HG02588 (cell line): ENCODE measurements around the gene PTPRN2.
"Not testable (repeated sequence)": the region's sequence is repeated elsewhere in the genome, so short reads cannot be mapped to it uniquely, and the experiment has no call there.

Experiments
- ATAC-seq: cut with Tn5 transposase; IDR thresholded peaks from one replicate; pipeline ENCODE4 v1.9.1; 2021; ENCODE audit warnings: mild to moderate bottlenecking, moderate library complexity; ENCODE audit not compliant: unreplicated experiment

PTPRN2 gene

GRCh38 chr7:158587162-158588084 lies at the start of gene PTPRN2:
TSS of gene PTPRN2 (minus strand) at chr7:158587823.
- ATAC-seq = peak; percentile 54

- peak; percentile 53 for ATAC-seq
Observed at GRCh38 chr7:158633055-158633956, 45.7 kb upstream of the PTPRN2 start.

GRCh38 chr7:158631574-158632195 lies 44.1 kb upstream of the PTPRN2 start:
- ATAC-seq = no peak

- ATAC-seq = not testable (repeated sequence)
Observed at GRCh38 chr7:158626289-158626688, 38.7 kb upstream of the PTPRN2 start.

GRCh38 chr7:158623241-158623640 lies 35.6 kb upstream of the PTPRN2 start:
- no peak for ATAC-seq

- ATAC-seq = no peak
Observed at GRCh38 chr7:158620839-158621441, 33.3 kb upstream of the PTPRN2 start.

- no peak for ATAC-seq
Observed at GRCh38 chr7:158620418-158620817, 32.8 kb upstream of the PTPRN2 start.

GRCh38 chr7:158618745-158619140 lies 31.1 kb upstream of the PTPRN2 start:
- no peak for ATAC-seq

GRCh38 chr7:158617737-158618128 lies 30.1 kb upstream of the PTPRN2 start:
- ATAC-seq = no peak

GRCh38 chr7:158616050-158616449 lies 28.4 kb upstream of the PTPRN2 start:
- no peak for ATAC-seq

- no peak for ATAC-seq
Observed at GRCh38 chr7:158614700-158615099, 27.1 kb upstream of the PTPRN2 start.

- ATAC-seq = peak; percentile 81
Observed at GRCh38 chr7:158613481-158613880, 25.9 kb upstream of the PTPRN2 start.

GRCh38 chr7:158612546-158612945 lies 24.9 kb upstream of the PTPRN2 start:
- ATAC-seq = no peak

- ATAC-seq = no peak
Observed at GRCh38 chr7:158611541-158611940, 23.9 kb upstream of the PTPRN2 start.

- no peak for ATAC-seq
Observed at GRCh38 chr7:158609313-158609974, 21.8 kb upstream of the PTPRN2 start.

GRCh38 chr7:158607563-158607962 lies 19.9 kb upstream of the PTPRN2 start:
- no peak for ATAC-seq

GRCh38 chr7:158606671-158607424 lies 19.2 kb upstream of the PTPRN2 start:
- no peak for ATAC-seq

GRCh38 chr7:158606129-158606528 lies 18.5 kb upstream of the PTPRN2 start:
- no peak for ATAC-seq
